ENCODE measurements around the gene PAQR7.
"Not testable (repeated sequence)": the region's sequence is repeated elsewhere in the genome, so short reads cannot be mapped to it uniquely, and the experiment has no call there.

PAQR7 gene

GRCh38 chr1:25845664-25846063, 29.8 kb downstream of the PAQR7 start:
- no peak for TF ChIP-seq GABPA (IDR thresholded peaks at IDR 0.05; ENCODE audit: low read depth)
- TF ChIP-seq REST (IDR thresholded peaks at IDR 0.05; ENCODE audit: insufficient replicate concordance, low read depth): no peak

GRCh38 chr1:25844536-25845337, 30.8 kb downstream of the PAQR7 start:
- H3K27ac ChIP-seq (replicated peaks): no peak overlapping the region

More at GRCh38 chr1:25845664-25846063, 29.8 kb downstream of the PAQR7 start:
- DNase-seq (ENCODE audit: low read depth in 1 of 2, low spot score in 1 of 2): no peak
- no peaks in the 10 kb centered on the region for H3K27me3 ChIP-seq (ENCODE audit: insufficient read depth, poor library complexity, severe bottlenecking)
- H3K27ac ChIP-seq (replicated peaks): no peak overlapping the region
- no peak overlapping the region for H3K4me3 ChIP-seq (replicated peaks; ENCODE audit: insufficient read depth, low read length)

GRCh38 chr1:25843483-25843882, 32.0 kb downstream of the PAQR7 start:
- no peak overlapping the region for H3K27ac ChIP-seq (replicated peaks)
- H3K27me3 ChIP-seq (ENCODE audit: insufficient read depth, poor library complexity, severe bottlenecking): no peaks in the 10 kb centered on the region
- TF ChIP-seq GABPA (IDR thresholded peaks at IDR 0.05; ENCODE audit: low read depth) (no peak), CTCF (IDR thresholded peaks at IDR 0.05; ENCODE audit: insufficient read depth, low read length) (no peak), SPI1 (IDR thresholded peaks at IDR 0.05; ENCODE audit: borderline replicate concordance, low read depth) (no peak), REST (IDR thresholded peaks at IDR 0.05; ENCODE audit: insufficient replicate concordance, low read depth) (no peak), POLR2AphosphoS5 (IDR thresholded peaks at IDR 0.05; ENCODE audit: low read depth) (no peak)
- no peak overlapping the region for H3K4me3 ChIP-seq (replicated peaks; ENCODE audit: insufficient read depth, low read length)
- DNase-seq (ENCODE audit: low read depth in 1 of 2, low spot score in 1 of 2): no peak

More at GRCh38 chr1:25844536-25845337, 30.8 kb downstream of the PAQR7 start:
- no peak for TF ChIP-seq SPI1 (IDR thresholded peaks at IDR 0.05; ENCODE audit: borderline replicate concordance, low read depth)
- no peak for TF ChIP-seq POLR2AphosphoS5 (IDR thresholded peaks at IDR 0.05; ENCODE audit: low read depth)
- TF ChIP-seq GABPA (IDR thresholded peaks at IDR 0.05; ENCODE audit: low read depth): no peak
- no peak for TF ChIP-seq REST (IDR thresholded peaks at IDR 0.05; ENCODE audit: insufficient replicate concordance, low read depth)
- no peak for TF ChIP-seq CTCF (IDR thresholded peaks at IDR 0.05; ENCODE audit: insufficient read depth, low read length)
- no peaks in the 10 kb centered on the region for H3K27me3 ChIP-seq (ENCODE audit: insufficient read depth, poor library complexity, severe bottlenecking)
- no peak for DNase-seq (ENCODE audit: low read depth in 1 of 2, low spot score in 1 of 2)
- H3K4me3 ChIP-seq (replicated peaks; ENCODE audit: insufficient read depth, low read length): no peak overlapping the region

- not testable (repeated sequence) for H3K4me3 ChIP-seq (replicated peaks; ENCODE audit: insufficient read depth, low read length); DNase-seq (ENCODE audit: low read depth in 1 of 2, low spot score in 1 of 2); H3K27ac ChIP-seq (replicated peaks); H3K27me3 ChIP-seq (ENCODE audit: insufficient read depth, poor library complexity, severe bottlenecking)
These were observed 35.7 kb downstream of the PAQR7 start for GRCh38 chr1:25839808-25840207.
